Lower lobe of right lung (tissue), 2 donors: ENCODE measurements around the gene GTF3A. TPM values are rescaled to one million over a fixed set of nuclear protein-coding genes. Genes with fewer than 3 reads are reported as not detected.

Experiments
- ATAC-seq, 2 donors: fragments of 200-7000 bp; cut with Tn5 transposase; one replicate each; pipeline ENCODE4 v1.9.1; 2020 to 2022; ENCODE audit warnings: mild to moderate bottlenecking in 2 of 2, moderate library complexity in 2 of 2
- DNase-seq: peaks from one replicate; pipeline ENCODE4 v3.0.0-alpha.2; 2020
- H3K27ac ChIP-seq: fragments of 200-600 bp; one replicate; pipeline ENCODE4 v1.8.0; 2022
- H3K27me3 ChIP-seq: fragments of 200-600 bp; one replicate; pipeline ENCODE4 v1.8.0; 2022; ENCODE audit warnings: low read depth
- H3K36me3 ChIP-seq: fragments of 200-600 bp; one replicate; pipeline ENCODE4 v1.8.0; 2022; ENCODE audit warnings: mild to moderate bottlenecking
- H3K4me1 ChIP-seq: fragments of 200-600 bp; one replicate; pipeline ENCODE4 v1.8.0; 2022
- H3K4me3 ChIP-seq: fragments of 200-600 bp; one replicate; pipeline ENCODE4 v1.8.0; 2022; ENCODE audit warnings: mild to moderate bottlenecking
- H3K9me3 ChIP-seq: fragments of 200-600 bp; one replicate; pipeline ENCODE4 v1.8.0; 2022
- CTCF ChIP-seq: fragments of 200-600 bp; IDR thresholded peaks from one replicate; pipeline ENCODE4 v1.8.0; 2022; ENCODE audit warnings: antibody characterized with exemption, mild to moderate bottlenecking
- intact Hi-C: fragments of 100-400 bp; cut with DNase I; formaldehyde crosslinking; loops from one replicate; pipeline ENCODE4 v1.11.0; 2022
- total RNA-seq: library from RNA; stranded (reverse); fragmentation: NEBNext Ultra II Directional; extraction: Animal tissue kit (Norgen Biotek cat#: 25700); gene quantifications from one replicate; pipeline ENCODE4 v1.2.1, GENCODE V29; 2021
- donor health status: DM: no; HTN: yes; CAD: no; lungs with severe emphysema.

The GTF3A gene
- total RNA-seq, 1 donor from 2014 or later = 83.0 TPM

- H3K36me3 ChIP-seq = no peaks in the 10 kb centered on the region
- no peak overlapping the region for H3K4me3 ChIP-seq
- intact Hi-C loops = no loop called here
- DNase-seq = no peak
- no peaks in the 10 kb centered on the region for H3K27me3 ChIP-seq
- TF ChIP-seq CTCF = no peak
- no peaks in the 10 kb centered on the region for H3K4me1 ChIP-seq
- H3K27ac ChIP-seq = no peak overlapping the region
- no peaks in the 10 kb centered on the region for H3K9me3 ChIP-seq
- no peak for ATAC-seq
These were observed 34.5 kb upstream of the GTF3A start for GRCh38 chr13:27389891-27390290.

- no peak for DNase-seq
- no peak for ATAC-seq
- H3K36me3 ChIP-seq = no peaks in the 10 kb centered on the region
- no peaks in the 10 kb centered on the region for H3K27me3 ChIP-seq
- no peak overlapping the region for H3K27ac ChIP-seq
- H3K4me1 ChIP-seq = no peaks in the 10 kb centered on the region
- TF ChIP-seq CTCF = no peak
- intact Hi-C loops = no loop called here
- no peak overlapping the region for H3K4me3 ChIP-seq
- H3K9me3 ChIP-seq = no peaks in the 10 kb centered on the region
These were observed 32.9 kb upstream of the GTF3A start for GRCh38 chr13:27391471-27391870.

GRCh38 chr13:27393101-27393500 lies 31.3 kb upstream of the GTF3A start:
- Histone ChIP-seq H3K27me3 (no peaks in the 10 kb centered on the region), H3K4me1 (no peaks in the 10 kb centered on the region), H3K4me3 (no peak overlapping the region), H3K27ac (no peak overlapping the region), H3K9me3 (no peaks in the 10 kb centered on the region), H3K36me3 (no peaks in the 10 kb centered on the region)
- DNase-seq (no peak), ATAC-seq (no peak)
- intact Hi-C loops = no loop called here
- no peak for TF ChIP-seq CTCF

GRCh38 chr13:27395007-27395510 lies 29.4 kb upstream of the GTF3A start:
- Histone ChIP-seq H3K4me3 (no peak overlapping the region), H3K4me1 (no peaks in the 10 kb centered on the region), H3K9me3 (no peaks in the 10 kb centered on the region), H3K27me3 (no peaks in the 10 kb centered on the region), H3K36me3 (no peaks in the 10 kb centered on the region), H3K27ac (no peak overlapping the region)
- intact Hi-C loops = no loop called here
- no peak for TF ChIP-seq CTCF
- no peak for ATAC-seq
- DNase-seq = no peak

GRCh38 chr13:27396252-27396846 lies 28.1 kb upstream of the GTF3A start:
- no peak for ATAC-seq
- Histone ChIP-seq H3K9me3 (no peaks in the 10 kb centered on the region), H3K4me3 (no peak overlapping the region), H3K27ac (no peak overlapping the region), H3K36me3 (no peaks in the 10 kb centered on the region), H3K4me1 (no peaks in the 10 kb centered on the region), H3K27me3 (no peaks in the 10 kb centered on the region)
- no peak for TF ChIP-seq CTCF
- no peak for DNase-seq
- intact Hi-C loops = no loop called here
